Fibroblast of lung (primary cell): ENCODE measurements around the gene NRCAM. TPM values are rescaled to one million over a fixed set of nuclear protein-coding genes. Genes with fewer than 3 reads are reported as not detected.

ENCODE experiments used
- DNase-seq, 2 donors: peaks; one replicate each; pipeline versions ENCODE4 v3.0.0 to v3.0.0-alpha.2; 2010; ENCODE audit warnings: low read depth in 2 of 2
- H2AFZ ChIP-seq: 2 replicates; pipeline ENCODE4 v1.5.1; 2012; ENCODE audit warnings: low read length, control low read depth, inconsistent platforms
- H3K27ac ChIP-seq: 2 replicates; pipeline ENCODE4 v1.5.1; 2011; ENCODE audit warnings: low read length, control low read depth; ENCODE audit not compliant: insufficient read depth
- H3K27me3 ChIP-seq: 2 replicates; pipeline ENCODE4 v1.5.1; 2011; ENCODE audit warnings: mild to moderate bottlenecking, low read length; ENCODE audit not compliant: control insufficient read depth, insufficient read depth
- H3K36me3 ChIP-seq: 2 replicates; pipeline ENCODE4 v1.5.1; 2011; ENCODE audit warnings: low read length; ENCODE audit not compliant: control insufficient read depth, insufficient read depth
- H3K4me1 ChIP-seq: 2 replicates; pipeline ENCODE4 v1.5.1; 2011; ENCODE audit warnings: low read length; ENCODE audit not compliant: control insufficient read depth, insufficient read depth; ENCODE audit errors: extremely low read depth
- H3K4me2 ChIP-seq: 2 replicates; pipeline ENCODE4 v1.5.1; 2011; ENCODE audit warnings: low read length, control low read depth; ENCODE audit not compliant: insufficient read depth; ENCODE audit errors: extremely low read depth
- H3K4me3 ChIP-seq, 4 experiments: fragments of 200-600 bp in 1 of 4; sonication (generic) in 1 of 4; replicated peaks in 1 of 4; 2 replicates each; pipeline ENCODE4 v1.5.1; 2011 to 2016; ENCODE audit warnings: low read length in 4 of 4, low read depth in 3 of 4, mild to moderate bottlenecking in 3 of 4, control low read depth in 2 of 4, inconsistent platforms in 1 of 4, mixed read lengths in 1 of 4; ENCODE audit not compliant: insufficient read depth in 1 of 4; ENCODE audit errors: control extremely low read depth in 1 of 4
- H3K79me2 ChIP-seq: 2 replicates; pipeline ENCODE4 v1.5.1; 2012; ENCODE audit warnings: mild to moderate bottlenecking, low read length, inconsistent platforms; ENCODE audit not compliant: control insufficient read depth, insufficient read depth
- H3K9ac ChIP-seq: 2 replicates; pipeline ENCODE4 v1.5.1; 2011; ENCODE audit warnings: mild to moderate bottlenecking, low read length, control low read depth; ENCODE audit not compliant: insufficient read depth
- H3K9me3 ChIP-seq: 2 replicates; pipeline ENCODE4 v1.5.1; 2012; ENCODE audit warnings: low read depth, low read length; ENCODE audit not compliant: control insufficient read depth, insufficient read depth
- H4K20me1 ChIP-seq: 2 replicates; pipeline ENCODE4 v1.5.1; 2011; ENCODE audit warnings: low read length; ENCODE audit not compliant: control insufficient read depth, insufficient read depth; ENCODE audit errors: extremely low read depth
- CTCF ChIP-seq, 2 donors: IDR thresholded peaks in 1 of 2; conservative IDR thresholded peaks in 1 of 2; 1 replicate in 1 of 2; 2 replicates in 1 of 2; pipeline ENCODE4 v1.5.1; 2011 to 2012; ENCODE audit warnings: low read length in 2 of 2, control low read depth in 1 of 2, inconsistent platforms in 1 of 2, low read depth in 1 of 2, mild to moderate bottlenecking in 1 of 2
- EZH2 ChIP-seq: IDR thresholded peaks from 2 replicates; pipeline ENCODE4 v1.5.1; 2012; ENCODE audit warnings: low read length, control low read depth, mild to moderate bottlenecking; ENCODE audit errors: missing control alignments
- polyA plus RNA-seq, 2 donors: library from polyadenylated mRNA; depleted of rRNA in 1 of 2; stranded (reverse) in 1 of 2; unstranded in 1 of 2; fragments of >200 nt; gene quantifications; 2 replicates each; pipeline ENCODE4 v1.2.1, GENCODE V29; 2011 to 2012; ENCODE audit warnings: missing spikeins in 1 of 2
- total RNA-seq: library from RNA; depleted of rRNA; stranded (reverse); fragments of >200 nt; gene quantifications from 2 replicates; pipeline ENCODE4 v1.2.1, GENCODE V29; 2014

The NRCAM gene
- total and polyA plus RNA-seq, 2 donors (not counting 1 experiment from before 2014, with no cell fraction given), result 2.1 to 2.2 TPM

GRCh38 chr7:108415084-108415483 is 41.2 kb downstream of the NRCAM start:
- Histone ChIP-seq H3K4me2 (no peak overlapping the region), H3K9ac (no peak overlapping the region), H3K4me3 (no peak overlapping the region), H3K36me3 (no peaks in the 10 kb centered on the region), H4K20me1 (no peaks in the 10 kb centered on the region), H2AFZ (no peak overlapping the region), H3K4me1 (no peaks in the 10 kb centered on the region), H3K79me2 (no peaks in the 10 kb centered on the region), H3K27ac (no peak overlapping the region), H3K27me3 (no peaks in the 10 kb centered on the region), H3K9me3 (no peaks in the 10 kb centered on the region)
- no peak for TF ChIP-seq CTCF (conservative IDR thresholded peaks at IDR 0.05 in 1 of 2, IDR thresholded peaks at IDR 0.05 in 1 of 2; ENCODE audit: low read depth in 1 of 2, low read length in 2 of 2)
- no peak for TF ChIP-seq EZH2
- no peak for DNase-seq

- H3K9me3 ChIP-seq, result no peaks in the 10 kb centered on the region
- H2AFZ ChIP-seq, result peak overlapping the region; percentile 1
- H3K9ac ChIP-seq, result no peak overlapping the region
- H3K4me1 ChIP-seq, result no peaks in the 10 kb centered on the region
- TF ChIP-seq EZH2 (no peak), CTCF (conservative IDR thresholded peaks at IDR 0.05 in 1 of 2, IDR thresholded peaks at IDR 0.05 in 1 of 2; ENCODE audit: low read depth in 1 of 2, low read length in 2 of 2) (no peak)
- no peaks in the 10 kb centered on the region for H4K20me1 ChIP-seq
- H3K4me2 ChIP-seq, result no peak overlapping the region
- H3K27me3 ChIP-seq, result no peaks in the 10 kb centered on the region
- H3K4me3 ChIP-seq, result no peak overlapping the region
- H3K36me3 ChIP-seq, result no peaks in the 10 kb centered on the region
- H3K79me2 ChIP-seq, result no peaks in the 10 kb centered on the region
- H3K27ac ChIP-seq, result no peak overlapping the region
- peak; percentile 47 to 68 for DNase-seq
Observed at GRCh38 chr7:108413782-108414492, 42.3 kb downstream of the NRCAM start.

GRCh38 chr7:108413337-108413736 is 42.9 kb downstream of the NRCAM start:
- TF ChIP-seq EZH2 (no peak), CTCF (conservative IDR thresholded peaks at IDR 0.05 in 1 of 2, IDR thresholded peaks at IDR 0.05 in 1 of 2; ENCODE audit: low read depth in 1 of 2, low read length in 2 of 2) (no peak)
- Histone ChIP-seq H3K4me1 (no peaks in the 10 kb centered on the region), H3K4me2 (no peak overlapping the region), H3K27me3 (no peaks in the 10 kb centered on the region), H3K9me3 (no peaks in the 10 kb centered on the region), H3K79me2 (no peaks in the 10 kb centered on the region), H3K36me3 (no peaks in the 10 kb centered on the region), H2AFZ (no peak overlapping the region), H3K27ac (no peak overlapping the region), H3K9ac (no peak overlapping the region), H3K4me3 (no peak overlapping the region), H4K20me1 (no peaks in the 10 kb centered on the region)
- DNase-seq, result no peak
